Effector CD4-positive, alpha-beta T cell (primary cell): ENCODE results near the gene SLAMF7.
A peak's percentile ranks its signal among the peaks of the same experiment; 100 is the strongest.
"Not testable (repeated sequence)": the region's sequence is repeated elsewhere in the genome, so short reads cannot be mapped to it uniquely, and the experiment has no call there.

ENCODE experiments used
- DNase-seq: peaks from one replicate; pipeline ENCODE4 v3.0.0-alpha.2; 2020

Gene SLAMF7

DNA sequence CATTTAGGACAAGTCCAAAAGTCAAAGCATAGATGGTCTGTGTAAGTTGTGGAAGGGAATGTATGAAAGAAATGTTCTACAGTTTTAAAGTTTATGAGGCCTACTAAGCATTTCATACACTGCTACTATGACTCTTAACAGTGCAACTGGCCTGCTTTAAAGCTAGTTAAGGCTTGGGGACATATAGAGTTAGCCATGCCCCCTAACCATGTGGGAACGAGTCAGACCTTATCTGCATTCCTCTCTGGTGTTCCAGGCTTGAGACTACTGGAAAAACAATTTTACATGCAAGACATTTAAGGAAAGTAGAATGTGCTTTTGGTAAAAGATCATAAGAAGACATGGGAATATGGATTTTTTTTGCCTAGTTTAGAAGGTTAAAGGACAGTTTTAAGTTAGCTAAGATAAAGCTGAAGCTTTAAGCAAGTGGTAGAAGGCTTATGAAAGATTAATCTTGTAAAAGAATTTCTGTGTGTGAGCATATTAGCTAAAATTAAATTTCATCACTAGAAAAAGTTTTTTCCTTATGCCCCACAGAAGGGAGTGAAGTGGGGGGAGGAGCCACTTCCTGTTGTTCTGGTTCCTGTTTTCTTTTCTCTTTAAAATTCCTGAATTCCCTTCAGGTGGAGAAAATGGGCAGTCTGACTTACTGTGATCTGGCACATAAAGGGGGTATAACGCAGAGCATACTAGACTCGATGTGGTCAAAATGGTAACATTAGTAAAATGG is 18.5 kb upstream of the SLAMF7 start:
- DNase-seq = no peak

DNA sequence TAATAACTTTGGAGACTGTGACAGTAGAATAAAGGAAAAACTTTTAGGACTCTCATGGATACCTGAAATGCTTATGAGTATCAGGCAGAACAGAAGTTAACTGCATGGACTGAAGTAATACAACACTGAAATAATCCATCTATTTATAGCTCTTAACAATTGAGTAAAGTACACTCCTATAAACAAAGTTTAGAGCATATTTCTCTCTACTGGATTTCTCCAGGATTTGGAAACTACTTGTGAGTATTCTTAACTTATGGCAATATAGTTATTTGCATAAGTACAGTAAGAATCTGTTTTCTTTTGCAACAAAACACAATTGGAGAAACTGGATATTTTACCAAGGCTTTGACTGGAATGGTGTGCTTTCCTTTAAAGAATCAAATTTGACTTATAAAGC is 17.6 kb upstream of the SLAMF7 start:
- no peak for DNase-seq

DNA sequence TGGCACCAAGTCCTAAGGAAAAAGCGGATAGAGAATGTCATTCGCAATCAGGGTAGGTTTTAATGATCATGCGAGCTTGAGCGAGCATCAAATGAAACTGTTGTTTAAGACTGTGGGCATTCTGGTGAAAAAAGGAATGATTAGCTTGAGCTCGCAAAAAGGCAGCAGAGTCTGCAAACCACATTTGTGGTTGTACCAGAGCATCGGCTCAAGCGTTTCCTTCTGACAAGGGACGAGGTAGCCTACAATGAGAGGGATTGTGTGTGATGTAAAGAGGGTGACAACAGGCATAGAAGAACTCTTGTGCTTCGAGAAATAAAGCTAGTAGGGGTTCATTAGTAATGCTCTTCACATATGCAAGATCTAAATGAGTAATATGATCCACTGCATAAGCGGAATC is 16.3 kb upstream of the SLAMF7 start:
- DNase-seq = no peak

DNA sequence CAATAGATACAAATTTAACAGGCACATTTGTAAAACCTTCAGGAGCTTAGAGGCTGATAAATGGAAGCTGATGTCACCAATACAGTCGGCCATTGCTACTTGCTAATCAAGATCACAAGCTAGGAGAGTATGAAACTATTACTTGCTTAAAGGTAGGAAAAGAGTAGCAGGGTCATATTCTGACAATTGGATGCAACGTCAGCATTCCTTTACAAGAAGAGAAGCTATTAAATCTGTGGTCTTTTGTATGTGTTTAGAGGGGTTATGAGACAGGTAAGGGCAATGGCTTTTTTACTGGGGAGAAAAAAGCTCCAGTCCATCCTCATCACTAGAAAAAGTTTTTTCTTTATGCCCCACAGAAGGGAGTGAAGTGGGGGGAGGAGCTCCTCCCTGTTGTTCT is 15.7 kb upstream of the SLAMF7 start:
- no peak for DNase-seq

DNA sequence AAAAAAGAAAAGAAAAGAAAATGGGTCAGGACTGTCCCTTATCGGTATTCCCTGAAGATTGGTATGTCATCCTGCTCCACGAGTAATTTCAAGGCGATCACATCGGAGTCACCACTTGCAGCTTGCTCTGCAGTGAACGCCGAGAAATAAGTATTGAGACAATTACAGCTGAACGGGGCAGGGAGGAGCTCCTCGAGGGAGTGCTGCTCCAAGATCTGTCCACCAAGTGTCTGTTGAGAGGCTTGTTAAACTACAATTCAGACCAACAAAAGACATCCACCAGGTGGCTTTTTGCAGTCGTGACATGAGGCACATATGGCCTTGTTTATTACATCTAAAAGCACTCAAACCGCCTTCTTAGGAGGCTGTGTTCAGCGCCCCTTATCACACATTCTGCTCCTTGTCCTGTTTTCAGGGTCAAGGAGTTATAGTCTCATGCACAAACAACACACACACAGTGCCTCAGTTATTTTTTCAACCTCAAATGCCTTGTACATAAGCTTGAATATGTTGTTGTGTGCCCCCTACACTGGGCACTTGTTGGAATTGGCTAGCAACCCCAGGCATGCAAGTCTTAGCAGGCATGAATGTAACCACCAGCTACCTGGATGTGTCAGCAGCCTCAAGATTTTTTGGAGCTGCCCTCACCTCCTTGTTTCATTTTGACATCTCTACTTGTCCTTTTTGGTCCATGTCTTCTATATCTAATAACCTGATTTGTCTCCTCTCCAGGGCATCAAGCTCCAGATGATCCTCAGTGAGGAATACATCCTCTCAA is 14.4 kb upstream of the SLAMF7 start:
- no peak for DNase-seq

DNA sequence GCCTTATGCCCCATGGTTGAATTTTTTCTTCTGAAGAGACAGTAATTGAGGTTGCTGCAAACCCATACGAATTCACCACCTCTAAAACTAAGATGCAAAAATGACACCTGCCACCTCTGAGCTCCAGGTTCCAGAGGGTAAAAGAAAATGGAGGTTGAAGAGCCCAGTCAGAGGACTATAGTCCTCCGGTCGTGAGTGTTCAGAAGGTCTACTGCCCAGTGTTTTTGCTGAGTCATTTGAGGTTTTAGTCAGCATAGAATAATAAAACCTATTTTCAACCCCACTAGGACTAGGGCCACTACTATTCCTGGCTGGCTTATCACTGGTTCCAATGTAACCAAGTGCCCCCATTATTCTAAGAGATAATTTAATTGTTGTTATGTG is 12.9 kb upstream of the SLAMF7 start:
- DNase-seq = no peak

DNA sequence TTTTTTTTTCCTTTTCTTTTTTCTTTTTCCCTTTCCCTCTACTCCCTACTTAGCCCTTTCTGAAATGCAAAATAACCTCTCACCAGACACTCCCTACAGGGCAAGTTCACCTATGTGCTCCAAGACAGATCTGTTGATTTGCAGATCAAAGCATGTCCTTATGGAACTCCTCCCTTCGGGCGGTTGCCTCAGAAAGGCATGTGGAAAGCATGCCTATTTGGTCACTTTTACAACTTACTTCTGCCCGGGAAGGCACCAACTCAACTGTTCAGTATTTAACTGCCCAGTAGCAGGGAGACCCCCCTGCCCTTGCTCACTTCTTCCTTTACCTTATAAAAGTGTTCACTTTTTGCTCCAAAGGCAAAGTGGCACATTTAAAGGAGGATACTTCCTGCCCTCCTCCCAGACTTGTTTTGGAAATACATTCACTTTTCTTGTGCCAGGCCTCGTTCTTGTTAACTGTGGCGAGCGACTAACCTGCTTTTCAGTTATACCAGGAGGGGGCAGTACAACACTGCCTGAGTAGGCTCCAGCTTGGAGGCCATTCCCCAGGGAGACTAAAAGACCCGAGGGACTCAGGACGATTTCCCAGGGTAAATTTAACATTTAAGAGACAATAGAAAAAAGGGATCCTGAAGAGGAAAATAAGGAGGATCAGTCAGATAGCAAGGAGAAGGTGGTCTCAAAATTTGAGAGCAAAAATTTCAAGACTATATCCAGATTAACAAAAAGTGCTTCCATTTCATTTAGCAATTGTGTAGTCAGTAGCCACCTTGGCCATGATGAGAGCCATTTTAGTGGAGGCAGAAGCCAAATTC is 12.3 kb upstream of the SLAMF7 start:
- peak; percentile 54 for DNase-seq

DNA sequence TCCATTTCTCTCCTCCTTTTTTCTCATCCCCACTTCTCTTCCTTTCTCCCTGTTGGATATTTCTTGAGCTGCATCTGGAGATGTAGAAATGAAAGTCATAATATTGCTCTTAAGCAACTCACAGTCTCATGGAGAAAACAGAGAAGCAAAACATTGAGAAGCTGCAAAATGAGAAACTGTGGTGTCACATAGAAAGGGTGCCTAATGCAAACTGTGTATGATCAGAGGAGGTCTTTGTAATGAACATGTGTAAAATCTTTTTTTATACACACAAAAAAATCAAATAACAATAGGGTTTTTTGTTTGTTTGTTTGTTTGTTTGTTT is 11.8 kb upstream of the SLAMF7 start:
- no peak for DNase-seq

DNA sequence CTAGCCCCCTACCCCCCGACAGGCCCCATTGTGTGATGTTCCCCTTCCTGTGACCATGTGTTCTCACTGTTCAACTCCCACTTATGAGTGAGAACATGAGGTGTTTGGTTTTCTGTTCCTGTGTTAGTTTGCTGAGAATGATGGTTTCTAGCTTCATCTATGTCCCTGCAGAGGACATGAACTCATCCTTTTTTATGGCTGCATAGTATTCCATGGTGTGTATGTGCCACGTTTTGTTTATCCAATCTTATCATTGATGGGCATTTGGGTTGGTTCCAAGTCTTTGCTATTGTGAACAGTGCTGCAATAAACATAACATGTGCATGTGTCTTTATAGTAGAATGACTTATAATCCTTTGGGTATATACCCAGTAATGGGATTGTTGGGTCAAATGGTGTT is 7.5 kb upstream of the SLAMF7 start:
- not testable (repeated sequence) for DNase-seq

DNA sequence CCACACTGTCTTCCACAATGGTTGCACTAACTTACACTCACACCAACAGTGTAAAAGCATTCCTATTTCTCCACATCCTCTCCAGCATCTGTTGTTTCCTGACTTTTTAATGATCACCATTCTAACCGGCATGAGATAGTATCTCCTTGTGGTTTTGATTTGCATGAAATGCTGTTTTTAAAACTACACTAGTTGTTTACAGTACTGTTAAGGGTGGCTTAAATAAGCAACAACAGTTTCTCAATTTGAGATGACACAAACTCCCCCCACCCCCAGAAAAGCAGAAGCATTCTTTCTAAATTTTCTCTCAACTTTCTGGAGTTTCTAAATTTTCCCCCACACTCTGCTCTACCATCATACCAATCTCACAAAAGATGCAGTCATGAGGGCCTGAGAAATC is 7.1 kb upstream of the SLAMF7 start:
- no peak for DNase-seq

DNA sequence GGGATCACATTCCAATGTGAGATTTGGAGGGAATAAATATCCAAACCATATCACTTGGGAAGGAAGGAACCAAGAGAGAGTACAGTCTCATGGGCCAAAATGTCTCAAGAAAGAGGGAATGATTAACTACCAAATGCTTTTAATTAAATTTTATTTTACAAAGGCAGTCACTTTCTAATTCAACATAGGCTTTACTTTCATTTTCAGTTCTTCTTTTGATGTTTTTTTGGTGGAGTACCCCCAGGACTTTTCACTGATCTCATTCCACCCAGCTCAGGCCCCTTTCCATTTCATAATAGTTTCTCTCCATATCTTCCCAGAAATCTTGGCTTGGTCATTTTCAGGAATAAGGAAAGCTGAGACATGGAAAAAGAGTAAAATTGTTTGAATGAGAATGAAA is 5.1 kb upstream of the SLAMF7 start:
- DNase-seq = no peak

DNA sequence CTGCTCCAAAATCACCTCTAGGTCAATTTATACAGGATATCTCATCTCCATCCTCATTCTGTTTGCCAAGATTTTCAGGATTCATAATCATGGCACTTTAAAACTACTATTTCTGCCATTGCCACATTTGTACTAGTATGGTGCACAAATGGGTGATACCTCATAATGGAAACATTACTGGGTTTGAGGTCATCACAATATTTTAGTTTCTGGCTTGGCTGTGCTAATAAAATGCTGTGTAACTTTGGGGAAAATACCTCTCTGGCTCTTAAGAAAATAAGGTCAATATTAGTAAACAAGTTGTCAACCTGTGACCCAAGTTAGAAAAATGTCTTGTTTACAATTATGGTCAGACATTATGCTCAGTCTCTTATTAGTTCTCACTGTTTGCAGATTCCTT is 4.7 kb upstream of the SLAMF7 start:
- no peak for DNase-seq

DNA sequence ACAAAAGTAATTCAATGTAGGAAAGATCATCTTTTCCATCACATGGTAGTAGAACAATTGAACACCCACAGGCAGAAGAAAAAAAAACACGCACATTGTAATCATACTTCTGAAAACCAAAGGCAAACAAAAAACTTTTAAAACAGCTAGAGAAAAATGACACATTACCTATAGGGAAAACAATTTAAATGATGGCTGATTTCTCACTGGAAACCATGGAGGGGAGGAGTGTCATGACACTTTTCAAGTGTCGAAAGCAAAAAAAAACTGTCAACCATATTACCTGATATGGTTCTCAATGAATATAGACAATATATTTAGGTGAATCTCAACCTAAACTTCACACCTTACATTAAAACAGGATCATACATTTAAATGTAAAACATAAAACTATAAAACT is 776 bp upstream of the SLAMF7 start:
- DNase-seq = no peak

DNA sequence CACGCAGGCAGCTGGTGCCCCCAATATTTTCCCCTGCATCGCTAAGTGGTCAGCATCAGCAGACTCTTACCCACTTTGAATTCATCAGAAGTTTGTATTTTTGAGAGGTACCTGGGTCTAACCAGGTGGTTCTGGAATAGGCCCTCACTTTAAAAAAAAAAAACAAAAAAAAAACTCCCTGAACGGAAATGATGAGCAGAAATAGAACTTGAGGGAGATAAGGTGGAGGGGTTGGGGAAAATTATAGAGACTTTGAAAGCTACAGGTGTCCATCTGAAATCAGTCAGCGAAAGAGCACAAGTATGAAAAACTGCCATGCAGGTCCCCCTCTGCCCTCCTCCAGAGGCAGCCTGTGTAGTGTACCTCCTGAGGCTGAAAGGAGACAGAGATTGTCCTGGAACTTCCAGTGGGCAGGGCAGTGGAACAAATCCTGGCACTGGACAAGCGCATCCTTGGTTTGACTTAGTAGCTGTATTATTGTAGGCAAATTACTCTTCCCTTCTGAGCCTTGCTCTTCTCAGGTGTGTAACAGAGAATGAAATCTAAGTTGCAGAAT is 1.2 kb downstream of the SLAMF7 start:
- no peak for DNase-seq

DNA sequence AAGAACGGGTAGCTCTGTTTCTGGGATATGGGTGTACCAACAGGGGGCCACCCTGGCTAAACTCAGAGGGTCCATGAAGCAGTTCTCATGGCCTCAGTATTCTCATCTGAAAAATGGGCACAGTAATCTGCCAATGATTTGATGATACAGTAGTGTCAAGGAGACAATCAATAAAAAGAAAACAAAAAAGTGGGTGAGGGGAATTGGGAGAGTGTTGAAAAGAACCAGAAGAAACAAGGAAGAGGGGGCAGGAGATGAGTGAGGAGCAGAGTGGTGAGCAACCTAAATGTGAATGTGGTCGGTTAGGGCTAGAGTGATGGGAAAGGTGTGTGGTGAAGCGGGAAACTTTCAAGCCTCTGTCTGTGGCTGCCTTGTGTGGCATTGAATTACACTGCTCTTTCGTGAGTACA is 2.0 kb downstream of the SLAMF7 start:
- DNase-seq = no peak

DNA sequence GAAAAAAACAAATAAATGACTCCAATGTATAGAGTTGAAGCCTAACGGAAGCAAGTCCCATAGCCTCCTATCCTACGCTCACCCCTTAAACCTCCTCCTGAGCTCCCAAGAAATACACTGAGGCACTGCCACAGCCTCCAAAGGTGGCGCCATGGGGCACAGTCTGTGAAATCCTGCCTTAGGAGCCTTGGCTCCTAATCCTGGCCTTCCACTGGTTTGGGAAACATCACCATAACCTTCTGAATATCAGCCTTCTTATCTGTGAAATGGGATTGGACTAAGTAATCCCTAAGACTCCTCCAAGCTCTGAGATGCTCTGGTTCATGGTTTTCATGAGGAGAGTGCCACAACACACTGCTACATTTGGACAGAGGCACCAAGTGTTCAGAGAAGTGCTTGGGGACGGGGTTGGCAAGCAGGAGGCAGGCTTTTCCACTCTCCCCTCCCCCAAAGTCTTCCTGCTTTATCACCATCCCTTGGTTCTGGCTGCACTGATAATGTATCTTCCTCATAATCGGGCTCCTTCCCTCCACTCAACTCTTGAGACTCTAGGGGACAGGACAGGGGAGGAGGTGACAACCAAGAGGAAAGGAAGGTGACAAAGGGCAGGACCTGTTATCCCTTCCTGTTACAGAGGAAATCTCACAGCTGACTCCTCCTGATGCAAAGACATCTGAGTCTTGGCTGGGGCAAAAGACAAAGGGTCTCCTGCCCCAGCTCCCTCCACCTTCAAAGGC is 2.7 kb downstream of the SLAMF7 start:
- no peak for DNase-seq

DNA sequence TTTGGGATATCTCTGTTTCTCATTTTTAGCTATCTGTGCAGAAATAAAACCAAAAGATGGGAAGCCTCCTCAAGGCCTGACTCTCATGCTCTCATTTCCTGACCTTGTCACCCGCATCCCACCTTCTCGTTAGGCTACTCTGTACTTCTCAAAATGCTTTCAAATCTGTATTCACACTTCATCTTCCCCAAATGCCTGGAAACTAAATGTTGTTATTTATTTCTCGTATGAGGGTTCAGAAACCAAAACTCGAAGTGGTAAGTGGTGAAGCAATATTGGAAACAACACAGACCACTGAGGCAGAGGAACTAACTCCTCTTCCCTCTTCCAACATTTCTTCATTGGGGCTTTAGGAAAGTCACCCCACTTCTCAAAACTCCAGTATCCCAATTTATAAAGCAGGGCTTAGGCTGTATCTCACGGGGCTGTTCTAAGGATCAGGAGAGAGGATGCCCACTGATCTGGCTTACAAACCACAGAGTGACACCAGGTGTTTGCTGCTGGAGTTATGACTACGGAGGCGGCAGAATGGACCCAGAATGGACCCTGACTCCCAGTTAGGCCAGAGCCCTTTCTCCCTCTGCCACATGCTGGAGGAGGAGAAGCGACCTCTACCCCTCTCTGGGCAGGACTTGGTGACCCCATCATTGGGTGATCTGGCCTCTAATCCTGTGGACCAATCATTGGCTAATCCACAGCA is 3.5 kb downstream of the SLAMF7 start:
- DNase-seq = no peak

DNA sequence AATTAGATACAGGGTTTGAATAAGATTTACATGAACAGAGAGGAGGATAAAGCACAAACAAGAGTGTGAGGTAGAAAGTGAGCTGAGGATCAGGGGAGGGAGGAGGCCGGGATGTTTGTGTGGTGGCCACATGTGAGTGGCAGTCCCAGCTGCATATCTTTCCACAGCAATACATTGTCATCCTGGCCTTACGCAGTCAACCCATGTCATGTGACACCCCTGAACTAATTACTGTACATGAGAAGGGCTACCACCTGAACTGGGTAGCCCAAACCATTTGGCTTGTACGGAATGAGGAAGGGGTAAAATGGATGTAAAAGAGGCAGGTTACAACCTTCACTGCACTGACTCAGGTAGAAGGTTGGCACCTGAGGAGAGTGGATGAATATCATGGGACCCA is 4.2 kb downstream of the SLAMF7 start:
- no peak for DNase-seq

DNA sequence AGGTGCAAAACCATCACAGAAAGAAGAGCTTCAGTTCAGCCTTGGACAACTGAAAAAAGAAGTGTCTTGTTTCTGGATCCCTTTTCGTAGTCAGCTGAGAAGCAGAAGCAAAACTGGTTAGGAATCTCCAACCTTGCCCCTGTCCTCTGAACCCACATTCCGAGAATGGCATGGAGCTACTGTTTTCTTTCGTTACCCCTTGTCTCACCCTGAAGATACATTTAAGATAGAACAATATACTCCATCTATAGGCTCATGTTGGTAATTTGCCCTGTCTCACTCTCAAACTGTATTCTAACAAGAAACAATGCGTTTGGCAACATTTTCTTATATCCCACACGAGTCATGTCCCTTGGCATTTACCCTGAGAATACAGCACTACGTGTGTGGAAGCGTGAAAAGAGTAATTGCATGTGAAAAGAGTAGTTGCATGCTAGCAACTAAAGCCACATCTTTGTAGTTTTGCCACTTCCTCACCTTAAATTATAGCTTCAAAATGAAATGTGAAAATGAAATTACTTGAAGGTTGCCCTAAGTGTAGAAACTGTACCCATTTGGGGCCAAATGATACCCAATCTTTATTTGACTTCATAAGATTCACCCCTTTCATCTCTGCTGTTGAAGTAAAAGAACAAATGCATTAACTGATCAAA is 5.3 kb downstream of the SLAMF7 start:
- DNase-seq = no peak

DNA sequence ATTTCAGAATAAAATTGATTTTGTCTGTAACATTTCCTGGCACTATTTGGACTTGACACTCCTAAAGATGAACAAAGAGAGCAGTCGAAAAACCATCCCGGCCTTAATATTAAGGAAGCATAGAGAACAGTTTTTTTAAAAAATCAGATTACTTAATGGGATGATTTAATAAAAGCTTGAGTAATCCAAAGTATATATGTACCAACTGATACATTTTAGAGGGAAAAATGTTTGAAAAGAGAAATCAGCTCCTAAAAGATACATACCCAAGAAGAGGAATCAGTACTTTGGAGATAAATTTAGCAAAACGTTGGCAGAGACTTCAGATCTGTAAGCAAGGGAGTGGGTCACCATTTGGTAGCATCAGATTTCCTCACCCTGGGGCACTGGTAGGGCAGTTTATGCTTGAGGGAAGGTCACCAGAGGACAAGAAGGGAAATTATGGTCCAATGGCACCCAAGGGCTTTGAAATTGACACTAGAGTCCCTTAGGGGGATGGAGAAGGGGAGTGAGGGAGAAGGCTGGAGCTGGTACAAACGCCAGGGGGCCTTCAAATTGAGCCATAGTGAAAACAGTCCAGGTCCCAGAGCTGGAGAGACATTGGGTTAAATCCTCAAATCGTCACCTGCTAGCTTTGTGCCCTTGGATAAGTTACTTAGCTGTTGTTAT is 5.9 kb downstream of the SLAMF7 start:
- DNase-seq = no peak

DNA sequence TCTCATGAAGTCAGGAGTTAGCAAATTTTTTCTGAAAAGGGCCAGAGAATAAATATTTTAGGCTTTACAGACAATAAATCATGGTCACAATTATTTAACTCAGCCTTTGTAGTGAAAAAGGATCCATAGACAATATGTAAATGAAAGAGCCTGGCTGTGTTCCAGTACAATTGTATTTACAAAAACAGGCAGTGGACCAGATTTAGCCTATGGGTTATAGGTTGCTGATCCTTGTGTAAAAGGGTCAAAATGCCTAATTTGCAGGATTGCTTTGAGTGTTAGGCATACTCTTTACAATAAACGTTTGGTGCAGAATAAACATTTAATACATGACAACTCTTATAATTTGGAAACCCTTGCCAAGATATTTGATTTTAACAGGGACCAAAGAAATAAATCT is 6.5 kb downstream of the SLAMF7 start:
- no peak for DNase-seq
